Embryonic facial prominence (tissue), 1 donor: Measurements from ENCODE around the gene KCTD4.

ENCODE experiments used
- DNase-seq: peaks from one replicate; pipeline ENCODE4 v3.0.0-alpha.2; 2016; ENCODE audit errors: extremely low spot score

The KCTD4 gene

GRCh38 chr13:45178349-45179162 lies 22.3 kb downstream of the KCTD4 start:
- no peak for DNase-seq

GRCh38 chr13:45174478-45174877 lies 26.4 kb downstream of the KCTD4 start:
- DNase-seq: no peak

GRCh38 chr13:45168555-45168930 lies 32.3 kb downstream of the KCTD4 start:
- DNase-seq: no peak

GRCh38 chr13:45167611-45168554 lies 33.0 kb downstream of the KCTD4 start:
- no peak for DNase-seq

- no peak for DNase-seq
These were observed 34.0 kb downstream of the KCTD4 start for GRCh38 chr13:45166858-45167257.

- no peak for DNase-seq
These were observed 38.0 kb downstream of the KCTD4 start for GRCh38 chr13:45162821-45163220.

GRCh38 chr13:45162194-45162593 lies 38.7 kb downstream of the KCTD4 start:
- DNase-seq: no peak

- no peak for DNase-seq
These were observed 44.1 kb downstream of the KCTD4 start for GRCh38 chr13:45156565-45157361.

- no peak for DNase-seq
These were observed 50.9 kb downstream of the KCTD4 start for GRCh38 chr13:45149964-45150363.

- no peak for DNase-seq
These were observed 57.5 kb downstream of the KCTD4 start for GRCh38 chr13:45143346-45143751.
